K562 (cell line): Measurements from ENCODE around the gene METTL23. TPM values are rescaled to one million over a fixed set of nuclear protein-coding genes. Genes with fewer than 3 reads are reported as not detected.

Source experiments
- COPS2 ChIP-seq: fragments of 450-650 bp; conservative IDR thresholded peaks from 2 replicates; pipeline ENCODE4 v1.6.1; 2016; ENCODE audit warnings: mild to moderate bottlenecking, moderate library complexity
- EGR1 ChIP-seq: fragments of 450-650 bp; conservative IDR thresholded peaks from 2 replicates; pipeline ENCODE4 v1.6.1; 2017; ENCODE audit warnings: mild to moderate bottlenecking
- ELF1 ChIP-seq: fragments of 200-800 bp; sonication (Bioruptor generic); IDR thresholded peaks from 2 replicates; pipeline ENCODE4 v1.6.1; 2016; ENCODE audit warnings: missing genetic modification characterization, missing compliant biosample characterization
- ERF ChIP-seq: fragments of 450-650 bp; formaldehyde crosslinking; IDR thresholded peaks from 2 replicates; pipeline ENCODE4 v1.4.0; 2020; ENCODE audit warnings: mild to moderate bottlenecking, mixed read lengths
- ETS2 ChIP-seq: IDR thresholded peaks from 2 replicates; pipeline ENCODE4 v1.6.1; 2016; ENCODE audit warnings: borderline replicate concordance, missing genetic modification characterization, mild to moderate bottlenecking, moderate library complexity, missing compliant biosample characterization; ENCODE audit not compliant: poor library complexity, severe bottlenecking
- FOSL1 ChIP-seq: fragments of 200-800 bp; sonication (Bioruptor generic); conservative IDR thresholded peaks from 2 replicates; pipeline ENCODE4 v1.6.1; 2016; ENCODE audit warnings: missing genetic modification characterization, missing compliant biosample characterization
- HNRNPL ChIP-seq: fragments of 200-400 bp; formaldehyde crosslinking; IDR thresholded peaks from 2 replicates; pipeline ENCODE4 v1.6.1; 2017; ENCODE audit warnings: low read depth, mild to moderate bottlenecking, low read length
- MCM7 ChIP-seq, 2 experiments: fragments of 450-650 bp; IDR thresholded peaks; 2 replicates each; pipeline ENCODE4 v1.6.1; 2016 to 2018
- MIER1 ChIP-seq: fragments of 450-650 bp; IDR thresholded peaks from 2 replicates; pipeline ENCODE4 v1.6.1; 2016; ENCODE audit warnings: antibody characterized with exemption, mild to moderate bottlenecking, low read depth
- SAP30 ChIP-seq: fragments of 200-600 bp; sonication (generic); IDR thresholded peaks from 2 replicates; pipeline ENCODE4 v1.6.1; 2012; ENCODE audit warnings: borderline replicate concordance, low read depth, mild to moderate bottlenecking, moderate library complexity, low read length, control low read depth, inconsistent platforms; ENCODE audit not compliant: insufficient read depth, poor library complexity, severe bottlenecking
- SRSF7 ChIP-seq: fragments of 200-400 bp; formaldehyde crosslinking; optimal IDR thresholded peaks from 2 replicates; pipeline ENCODE3; 2017; ENCODE audit warnings: mild to moderate bottlenecking, low read depth, low read length
- TCF7 ChIP-seq: sonication (generic); IDR thresholded peaks from 2 replicates; pipeline ENCODE4 v1.6.1; 2016; ENCODE audit warnings: antibody characterized with exemption, borderline replicate concordance
- U2AF1 ChIP-seq: fragments of 200-400 bp; formaldehyde crosslinking; optimal IDR thresholded peaks from 2 replicates; pipeline ENCODE3; 2017; ENCODE audit warnings: mild to moderate bottlenecking, low read depth, low read length, moderate library complexity
- ZBED1 ChIP-seq: IDR thresholded peaks from 2 replicates; pipeline ENCODE4 v1.6.1; 2014
- ZKSCAN3 ChIP-seq: fragments of 250-450 bp; sonication (Bioruptor Pico); IDR thresholded peaks from 2 replicates; pipeline ENCODE4 v1.4.0; 2020
- ZNF124 ChIP-seq: sonication (generic); formaldehyde crosslinking; IDR thresholded peaks from 2 replicates; pipeline ENCODE4 v1.8.1; 2022; ENCODE audit warnings: missing genetic modification reagents
- ZNF143 ChIP-seq: sonication (generic); formaldehyde crosslinking; IDR thresholded peaks from 2 replicates; pipeline ENCODE4 v1.9.0; 2022; ENCODE audit warnings: mild to moderate bottlenecking, missing genetic modification reagents
- ZNF253 ChIP-seq: fragments of 250-450 bp; sonication (Bioruptor Pico); conservative IDR thresholded peaks from 2 replicates; pipeline ENCODE4 v1.6.1; 2021; ENCODE audit warnings: mild to moderate bottlenecking
- polyA plus RNA-seq, 8 experiments: library from polyadenylated mRNA; depleted of rRNA in 4 of 8; stranded (reverse) in 5 of 8; unstranded in 3 of 8; fragments of >200 nt; fragmentation: Nextera tagmentation in 2 of 8; fragmentation: Illumina TruSeq in 1 of 8; extraction: Ambion mirVana in 2 of 8; extraction: Trizol in 1 of 8; gene quantifications; 2 replicates each; pipeline versions ENCODE4 v1.2.1 to v1.2.3, GENCODE V29; 2011 to 2014; ENCODE audit warnings: inconsistent platforms in 1 of 8, missing spikeins in 1 of 8
- total RNA-seq, 7 experiments: library from RNA; depleted of rRNA in 6 of 7; stranded (reverse); fragments of >200 nt in 6 of 7; fragmentation: Illumina TruSeq in 2 of 7; extraction: Trizol in 2 of 7; gene quantifications; 2 replicates each; pipeline versions ENCODE4 v1.2.1 to v1.2.3, GENCODE V29; 2011 to 2021; ENCODE audit warnings: low replicate concordance in 1 of 7
- TF ChIP-seq, protein P1 (sequence below): fragments of 250-450 bp; sonication (Bioruptor Pico); IDR thresholded peaks from 2 replicates; pipeline ENCODE4 v1.6.1; 2021; ENCODE audit warnings: mild to moderate bottlenecking
- TF ChIP-seq, protein P2 (sequence below): fragments of 150-350 bp; IDR thresholded peaks from 2 replicates; pipeline ENCODE4 v1.6.1; 2014; ENCODE audit warnings: low read depth, mild to moderate bottlenecking, low read length, borderline replicate concordance
- TF ChIP-seq, protein P3 (sequence below): sonication (generic); formaldehyde crosslinking; IDR thresholded peaks from 2 replicates; pipeline ENCODE4 v1.8.0; 2023; ENCODE audit warnings: missing genetic modification reagents, mild to moderate bottlenecking, borderline replicate concordance

METTL23 gene
- total and polyA plus RNA-seq, 9 of the 15 experiments (the other 6 are each of a cell fraction or from before 2014, with no cell fraction given), result 29.4 to 67.3 (median 41.6) TPM

GRCh38 chr17:76726231-76726775 lies 336 bp upstream of the METTL23 start, which contains the start of gene JMJD6 (continued):
- TF ChIP-seq, protein P1, sequence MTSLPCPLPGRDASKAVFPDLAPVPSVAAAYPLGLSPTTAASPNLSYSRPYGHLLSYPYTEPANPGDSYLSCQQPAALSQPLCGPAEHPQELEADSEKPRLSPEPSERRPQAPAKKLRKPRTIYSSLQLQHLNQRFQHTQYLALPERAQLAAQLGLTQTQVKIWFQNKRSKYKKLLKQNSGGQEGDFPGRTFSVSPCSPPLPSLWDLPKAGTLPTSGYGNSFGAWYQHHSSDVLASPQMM (CRISPR knock-in tag), result no peak
- TF ChIP-seq MCM7 (IDR thresholded peaks at IDR 0.05) (no peak), TCF7 (no peak), COPS2 (no peak), ZNF253 (CRISPR knock-in tag) (no peak), ZNF124 (CRISPR knock-in tag) (no peak), ETS2 (tag) (no peak), ZNF143 (no peak), ZBED1 (no peak), HNRNPL (peak; percentile 47; the same call in 1 of the 2 replicates), FOSL1 (tag) (no peak), ZKSCAN3 (no peak), EGR1 (peak; percentile 38), U2AF1 (no peak), ELF1 (tag) (no peak), MIER1 (no peak), SAP30 (peak; percentile 83), ERF (CRISPR knock-in tag) (no peak; the same call in 1 of the 2 replicates), SRSF7 (no peak)
- TF ChIP-seq, protein P2, sequence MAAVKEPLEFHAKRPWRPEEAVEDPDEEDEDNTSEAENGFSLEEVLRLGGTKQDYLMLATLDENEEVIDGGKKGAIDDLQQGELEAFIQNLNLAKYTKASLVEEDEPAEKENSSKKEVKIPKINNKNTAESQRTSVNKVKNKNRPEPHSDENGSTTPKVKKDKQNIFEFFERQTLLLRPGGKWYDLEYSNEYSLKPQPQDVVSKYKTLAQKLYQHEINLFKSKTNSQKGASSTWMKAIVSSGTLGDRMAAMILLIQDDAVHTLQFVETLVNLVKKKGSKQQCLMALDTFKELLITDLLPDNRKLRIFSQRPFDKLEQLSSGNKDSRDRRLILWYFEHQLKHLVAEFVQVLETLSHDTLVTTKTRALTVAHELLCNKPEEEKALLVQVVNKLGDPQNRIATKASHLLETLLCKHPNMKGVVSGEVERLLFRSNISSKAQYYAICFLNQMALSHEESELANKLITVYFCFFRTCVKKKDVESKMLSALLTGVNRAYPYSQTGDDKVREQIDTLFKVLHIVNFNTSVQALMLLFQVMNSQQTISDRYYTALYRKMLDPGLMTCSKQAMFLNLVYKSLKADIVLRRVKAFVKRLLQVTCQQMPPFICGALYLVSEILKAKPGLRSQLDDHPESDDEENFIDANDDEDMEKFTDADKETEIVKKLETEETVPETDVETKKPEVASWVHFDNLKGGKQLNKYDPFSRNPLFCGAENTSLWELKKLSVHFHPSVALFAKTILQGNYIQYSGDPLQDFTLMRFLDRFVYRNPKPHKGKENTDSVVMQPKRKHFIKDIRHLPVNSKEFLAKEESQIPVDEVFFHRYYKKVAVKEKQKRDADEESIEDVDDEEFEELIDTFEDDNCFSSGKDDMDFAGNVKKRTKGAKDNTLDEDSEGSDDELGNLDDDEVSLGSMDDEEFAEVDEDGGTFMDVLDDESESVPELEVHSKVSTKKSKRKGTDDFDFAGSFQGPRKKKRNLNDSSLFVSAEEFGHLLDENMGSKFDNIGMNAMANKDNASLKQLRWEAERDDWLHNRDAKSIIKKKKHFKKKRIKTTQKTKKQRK, result 0 out of 2 replicates have a peak, but pooled peaks have one; percentile 35
- TF ChIP-seq, protein P3, sequence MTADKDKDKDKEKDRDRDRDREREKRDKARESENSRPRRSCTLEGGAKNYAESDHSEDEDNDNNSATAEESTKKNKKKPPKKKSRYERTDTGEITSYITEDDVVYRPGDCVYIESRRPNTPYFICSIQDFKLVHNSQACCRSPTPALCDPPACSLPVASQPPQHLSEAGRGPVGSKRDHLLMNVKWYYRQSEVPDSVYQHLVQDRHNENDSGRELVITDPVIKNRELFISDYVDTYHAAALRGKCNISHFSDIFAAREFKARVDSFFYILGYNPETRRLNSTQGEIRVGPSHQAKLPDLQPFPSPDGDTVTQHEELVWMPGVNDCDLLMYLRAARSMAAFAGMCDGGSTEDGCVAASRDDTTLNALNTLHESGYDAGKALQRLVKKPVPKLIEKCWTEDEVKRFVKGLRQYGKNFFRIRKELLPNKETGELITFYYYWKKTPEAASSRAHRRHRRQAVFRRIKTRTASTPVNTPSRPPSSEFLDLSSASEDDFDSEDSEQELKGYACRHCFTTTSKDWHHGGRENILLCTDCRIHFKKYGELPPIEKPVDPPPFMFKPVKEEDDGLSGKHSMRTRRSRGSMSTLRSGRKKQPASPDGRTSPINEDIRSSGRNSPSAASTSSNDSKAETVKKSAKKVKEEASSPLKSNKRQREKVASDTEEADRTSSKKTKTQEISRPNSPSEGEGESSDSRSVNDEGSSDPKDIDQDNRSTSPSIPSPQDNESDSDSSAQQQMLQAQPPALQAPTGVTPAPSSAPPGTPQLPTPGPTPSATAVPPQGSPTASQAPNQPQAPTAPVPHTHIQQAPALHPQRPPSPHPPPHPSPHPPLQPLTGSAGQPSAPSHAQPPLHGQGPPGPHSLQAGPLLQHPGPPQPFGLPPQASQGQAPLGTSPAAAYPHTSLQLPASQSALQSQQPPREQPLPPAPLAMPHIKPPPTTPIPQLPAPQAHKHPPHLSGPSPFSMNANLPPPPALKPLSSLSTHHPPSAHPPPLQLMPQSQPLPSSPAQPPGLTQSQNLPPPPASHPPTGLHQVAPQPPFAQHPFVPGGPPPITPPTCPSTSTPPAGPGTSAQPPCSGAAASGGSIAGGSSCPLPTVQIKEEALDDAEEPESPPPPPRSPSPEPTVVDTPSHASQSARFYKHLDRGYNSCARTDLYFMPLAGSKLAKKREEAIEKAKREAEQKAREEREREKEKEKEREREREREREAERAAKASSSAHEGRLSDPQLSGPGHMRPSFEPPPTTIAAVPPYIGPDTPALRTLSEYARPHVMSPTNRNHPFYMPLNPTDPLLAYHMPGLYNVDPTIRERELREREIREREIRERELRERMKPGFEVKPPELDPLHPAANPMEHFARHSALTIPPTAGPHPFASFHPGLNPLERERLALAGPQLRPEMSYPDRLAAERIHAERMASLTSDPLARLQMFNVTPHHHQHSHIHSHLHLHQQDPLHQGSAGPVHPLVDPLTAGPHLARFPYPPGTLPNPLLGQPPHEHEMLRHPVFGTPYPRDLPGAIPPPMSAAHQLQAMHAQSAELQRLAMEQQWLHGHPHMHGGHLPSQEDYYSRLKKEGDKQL, result no peak
